GM12864 (cell line): Measurements from ENCODE around the gene SLC29A2.
A peak's percentile ranks its signal among the peaks of the same experiment; 100 is the strongest.

ENCODE experiments used
- DNase-seq: peaks from one replicate; pipeline ENCODE4 v3.0.0-alpha.2; 2011; ENCODE audit warnings: low read depth
- H3K4me3 ChIP-seq: 2 replicates; pipeline ENCODE4 v1.5.1; 2011; ENCODE audit warnings: mild to moderate bottlenecking, low read depth, low read length, control low read depth
- CTCF ChIP-seq: IDR thresholded peaks from 2 replicates; pipeline ENCODE4 v1.5.1; 2011; ENCODE audit warnings: low read depth, mild to moderate bottlenecking, moderate library complexity, low read length, control low read depth, inconsistent platforms; ENCODE audit errors: missing control alignments

The SLC29A2 gene

GRCh38 chr11:66365166-66365565, 6.4 kb downstream of the SLC29A2 start:
- TF ChIP-seq CTCF: no peak
- H3K4me3 ChIP-seq: no peak overlapping the region
- DNase-seq: no peak

- H3K4me3 ChIP-seq: no peak overlapping the region
- TF ChIP-seq CTCF: peak; percentile 95
- DNase-seq: no peak
Measured at GRCh38 chr11:66363805-66364535, 7.6 kb downstream of the SLC29A2 start.

GRCh38 chr11:66363187-66363601, 8.4 kb downstream of the SLC29A2 start:
- no peak overlapping the region for H3K4me3 ChIP-seq
- no peak for TF ChIP-seq CTCF
- DNase-seq: no peak

- DNase-seq: no peak
- H3K4me3 ChIP-seq: no peak overlapping the region
- no peak for TF ChIP-seq CTCF
Measured at GRCh38 chr11:66362481-66363147, 8.9 kb downstream of the SLC29A2 start.

GRCh38 chr11:66361502-66361941, 10.0 kb downstream of the SLC29A2 start:
- DNase-seq: no peak
- TF ChIP-seq CTCF: no peak
- no peak overlapping the region for H3K4me3 ChIP-seq

- no peak for DNase-seq
- no peak overlapping the region for H3K4me3 ChIP-seq
- no peak for TF ChIP-seq CTCF
Measured at GRCh38 chr11:66360406-66361073, 11.0 kb downstream of the SLC29A2 start.
